ENCODE results near the gene FHAD1. TPM values are rescaled to one million over a fixed set of nuclear protein-coding genes. Genes with fewer than 3 reads are reported as not detected.

Gene FHAD1
- total and polyA plus RNA-seq, 2 of the 13 experiments (the other 11 are each of a cell fraction or from before 2014, with no cell fraction given), result not detected

DNA sequence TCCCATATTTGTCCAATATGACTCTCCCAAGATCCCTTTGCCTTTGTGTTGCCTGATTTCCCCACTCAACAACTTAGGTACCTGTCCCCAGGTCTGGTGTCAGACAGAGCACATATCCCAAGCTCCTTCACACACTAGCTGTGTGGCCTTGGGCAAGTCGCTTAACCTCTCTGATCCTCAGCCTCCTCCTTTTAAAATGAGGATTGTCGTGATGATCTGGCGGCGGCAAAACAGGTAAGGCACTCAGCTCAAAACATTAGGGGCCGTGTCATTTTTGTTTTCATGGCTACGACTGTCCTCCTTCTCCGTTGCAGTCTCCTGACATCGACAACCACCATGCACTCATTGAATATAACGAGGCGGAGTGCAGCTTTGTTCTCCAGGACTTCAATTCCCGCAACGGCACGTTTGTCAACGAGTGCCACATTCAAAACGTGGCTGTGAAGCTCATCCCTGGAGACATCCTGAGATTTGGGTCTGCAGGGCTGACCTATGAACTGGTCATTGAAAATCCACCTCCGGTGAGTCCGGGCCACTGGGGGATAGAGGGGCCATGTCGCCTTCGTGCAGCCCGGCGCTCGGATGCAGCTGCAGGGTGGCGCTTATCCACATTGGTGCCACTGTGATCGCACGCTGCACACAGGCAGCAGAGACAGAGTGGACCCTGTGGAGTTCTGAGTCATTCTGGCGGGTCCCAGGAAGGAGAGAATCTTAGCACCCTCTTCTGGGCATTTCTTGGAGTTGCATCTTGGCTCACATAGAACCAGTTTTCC lies 25.2 kb downstream of the FHAD1 start (continued):
- TF ChIP-seq, protein P1, sequence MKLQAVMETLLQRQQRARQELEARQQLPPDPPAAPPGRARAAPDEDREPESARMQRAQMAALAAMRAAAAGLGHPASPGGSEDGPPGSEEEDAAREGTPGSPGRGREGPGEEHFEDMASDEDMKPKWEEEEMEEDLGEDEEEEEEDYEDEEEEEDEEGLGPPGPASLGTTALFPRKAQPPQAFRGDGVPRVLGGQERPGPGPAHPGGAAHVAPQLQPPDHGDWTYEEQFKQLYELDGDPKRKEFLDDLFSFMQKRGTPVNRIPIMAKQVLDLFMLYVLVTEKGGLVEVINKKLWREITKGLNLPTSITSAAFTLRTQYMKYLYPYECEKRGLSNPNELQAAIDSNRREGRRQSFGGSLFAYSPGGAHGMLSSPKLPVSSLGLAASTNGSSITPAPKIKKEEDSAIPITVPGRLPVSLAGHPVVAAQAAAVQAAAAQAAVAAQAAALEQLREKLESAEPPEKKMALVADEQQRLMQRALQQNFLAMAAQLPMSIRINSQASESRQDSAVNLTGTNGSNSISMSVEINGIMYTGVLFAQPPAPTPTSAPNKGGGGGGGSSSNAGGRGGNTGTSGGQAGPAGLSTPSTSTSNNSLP (IDR thresholded peaks at IDR 0.05; ENCODE audit: low read depth, low read length), result no peak; the same call in 1 of the 2 replicates
- TF ChIP-seq HNF4G (IDR thresholded peaks at IDR 0.05; ENCODE audit: borderline replicate concordance, low read depth, low read length), result no peak
- peak; percentile 23; the same call in 1 of the 2 replicates for TF ChIP-seq HNF4G (CRISPR knock-in tag; IDR thresholded peaks at IDR 0.05; ENCODE audit: borderline replicate concordance, low read depth)
- TF ChIP-seq CHD4 (IDR thresholded peaks at IDR 0.05; ENCODE audit: borderline replicate concordance, low read length), result 0 out of 2 replicates have a peak, but pooled peaks have one; percentile 31
- TF ChIP-seq NCOR1 (IDR thresholded peaks at IDR 0.05; ENCODE audit: borderline replicate concordance, low read length), result no peak
- no peak for TF ChIP-seq KDM5A (IDR thresholded peaks at IDR 0.05; ENCODE audit: borderline replicate concordance, low read length)
- no peak for TF ChIP-seq JARID2 (CRISPR knock-in tag; IDR thresholded peaks at IDR 0.05; ENCODE audit: insufficient replicate concordance)
- TF ChIP-seq SMC3 (IDR thresholded peaks at IDR 0.05; ENCODE audit: low read length), result peak; percentile 96
- TF ChIP-seq, protein P2, sequence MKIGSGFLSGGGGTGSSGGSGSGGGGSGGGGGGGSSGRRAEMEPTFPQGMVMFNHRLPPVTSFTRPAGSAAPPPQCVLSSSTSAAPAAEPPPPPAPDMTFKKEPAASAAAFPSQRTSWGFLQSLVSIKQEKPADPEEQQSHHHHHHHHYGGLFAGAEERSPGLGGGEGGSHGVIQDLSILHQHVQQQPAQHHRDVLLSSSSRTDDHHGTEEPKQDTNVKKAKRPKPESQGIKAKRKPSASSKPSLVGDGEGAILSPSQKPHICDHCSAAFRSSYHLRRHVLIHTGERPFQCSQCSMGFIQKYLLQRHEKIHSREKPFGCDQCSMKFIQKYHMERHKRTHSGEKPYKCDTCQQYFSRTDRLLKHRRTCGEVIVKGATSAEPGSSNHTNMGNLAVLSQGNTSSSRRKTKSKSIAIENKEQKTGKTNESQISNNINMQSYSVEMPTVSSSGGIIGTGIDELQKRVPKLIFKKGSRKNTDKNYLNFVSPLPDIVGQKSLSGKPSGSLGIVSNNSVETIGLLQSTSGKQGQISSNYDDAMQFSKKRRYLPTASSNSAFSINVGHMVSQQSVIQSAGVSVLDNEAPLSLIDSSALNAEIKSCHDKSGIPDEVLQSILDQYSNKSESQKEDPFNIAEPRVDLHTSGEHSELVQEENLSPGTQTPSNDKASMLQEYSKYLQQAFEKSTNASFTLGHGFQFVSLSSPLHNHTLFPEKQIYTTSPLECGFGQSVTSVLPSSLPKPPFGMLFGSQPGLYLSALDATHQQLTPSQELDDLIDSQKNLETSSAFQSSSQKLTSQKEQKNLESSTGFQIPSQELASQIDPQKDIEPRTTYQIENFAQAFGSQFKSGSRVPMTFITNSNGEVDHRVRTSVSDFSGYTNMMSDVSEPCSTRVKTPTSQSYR (CRISPR knock-in tag; IDR thresholded peaks at IDR 0.05; ENCODE audit: borderline replicate concordance), result no peak
- TF ChIP-seq ZNF556 (CRISPR knock-in tag; IDR thresholded peaks at IDR 0.05; ENCODE audit: borderline replicate concordance), result no peak
- TF ChIP-seq ASH2L (IDR thresholded peaks at IDR 0.05; ENCODE audit: insufficient read length, low read depth, low read length), result peak; percentile 43
- no peak for TF ChIP-seq HHEX (CRISPR knock-in tag; IDR thresholded peaks at IDR 0.05)
- peak; percentile 47; the same call in 1 of the 2 replicates for TF ChIP-seq RXRB (CRISPR knock-in tag; IDR thresholded peaks at IDR 0.05; ENCODE audit: borderline replicate concordance)
- TF ChIP-seq RAD21 (CRISPR knock-in tag; IDR thresholded peaks at IDR 0.05), result peak; percentile 92
- no peak for TF ChIP-seq RARA (CRISPR knock-in tag; IDR thresholded peaks at IDR 0.05)
- TF ChIP-seq, protein P3, sequence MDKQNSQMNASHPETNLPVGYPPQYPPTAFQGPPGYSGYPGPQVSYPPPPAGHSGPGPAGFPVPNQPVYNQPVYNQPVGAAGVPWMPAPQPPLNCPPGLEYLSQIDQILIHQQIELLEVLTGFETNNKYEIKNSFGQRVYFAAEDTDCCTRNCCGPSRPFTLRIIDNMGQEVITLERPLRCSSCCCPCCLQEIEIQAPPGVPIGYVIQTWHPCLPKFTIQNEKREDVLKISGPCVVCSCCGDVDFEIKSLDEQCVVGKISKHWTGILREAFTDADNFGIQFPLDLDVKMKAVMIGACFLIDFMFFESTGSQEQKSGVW (CRISPR knock-in tag; IDR thresholded peaks at IDR 0.05; ENCODE audit: borderline replicate concordance), result no peak
- no peak for TF ChIP-seq TP53 (CRISPR knock-in tag; conservative IDR thresholded peaks at IDR 0.05)
- no peak for TF ChIP-seq RAD51 (IDR thresholded peaks at IDR 0.05; ENCODE audit: borderline replicate concordance)
- TF ChIP-seq ARNT (IDR thresholded peaks at IDR 0.05), result no peak
- TF ChIP-seq AHR (CRISPR knock-in tag; IDR thresholded peaks at IDR 0.05), result no peak
- TF ChIP-seq, protein P4, sequence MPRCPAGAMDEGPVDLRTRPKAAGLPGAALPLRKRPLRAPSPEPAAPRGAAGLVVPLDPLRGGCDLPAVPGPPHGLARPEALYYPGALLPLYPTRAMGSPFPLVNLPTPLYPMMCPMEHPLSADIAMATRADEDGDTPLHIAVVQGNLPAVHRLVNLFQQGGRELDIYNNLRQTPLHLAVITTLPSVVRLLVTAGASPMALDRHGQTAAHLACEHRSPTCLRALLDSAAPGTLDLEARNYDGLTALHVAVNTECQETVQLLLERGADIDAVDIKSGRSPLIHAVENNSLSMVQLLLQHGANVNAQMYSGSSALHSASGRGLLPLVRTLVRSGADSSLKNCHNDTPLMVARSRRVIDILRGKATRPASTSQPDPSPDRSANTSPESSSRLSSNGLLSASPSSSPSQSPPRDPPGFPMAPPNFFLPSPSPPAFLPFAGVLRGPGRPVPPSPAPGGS (CRISPR knock-in tag; IDR thresholded peaks at IDR 0.05), result 0 out of 2 replicates have a peak, but pooled peaks have one; percentile 54
- TF ChIP-seq, protein P5, sequence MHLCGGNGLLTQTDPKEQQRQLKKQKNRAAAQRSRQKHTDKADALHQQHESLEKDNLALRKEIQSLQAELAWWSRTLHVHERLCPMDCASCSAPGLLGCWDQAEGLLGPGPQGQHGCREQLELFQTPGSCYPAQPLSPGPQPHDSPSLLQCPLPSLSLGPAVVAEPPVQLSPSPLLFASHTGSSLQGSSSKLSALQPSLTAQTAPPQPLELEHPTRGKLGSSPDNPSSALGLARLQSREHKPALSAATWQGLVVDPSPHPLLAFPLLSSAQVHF (CRISPR knock-in tag; IDR thresholded peaks at IDR 0.05), result no peak
- no peak; the same call in 1 of the 2 replicates for TF ChIP-seq ELF1 (CRISPR knock-in tag; IDR thresholded peaks at IDR 0.05)

Data from HepG2 (cell line).